ENCODE measurements around the gene LAMB2. TPM values are rescaled to one million over a fixed set of nuclear protein-coding genes. Genes with fewer than 3 reads are reported as not detected.

LAMB2 gene
- total RNA-seq, 1 experiment from 2014 or later: 316 TPM

DNA sequence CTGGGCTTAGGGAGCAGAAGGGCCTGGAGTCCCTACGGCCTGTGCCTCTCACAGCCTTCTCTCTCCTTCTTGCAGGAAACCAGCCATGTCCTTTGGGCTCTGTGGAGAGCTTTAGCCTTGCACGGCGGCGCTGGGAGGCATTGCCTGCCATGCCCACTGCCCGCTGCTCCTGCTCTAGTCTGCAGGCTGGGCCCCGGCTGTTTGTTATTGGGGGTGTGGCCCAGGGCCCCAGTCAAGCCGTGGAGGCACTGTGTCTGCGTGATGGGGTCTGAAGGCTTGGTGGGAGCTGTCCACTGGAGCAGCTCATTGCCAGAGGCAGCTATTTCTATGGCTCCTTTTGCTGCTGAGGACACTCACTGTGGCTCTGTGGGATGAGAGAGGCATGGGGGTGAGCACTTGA lies 42.7 kb upstream of the LAMB2 start:
- no peak for TF ChIP-seq CTCF (IDR thresholded peaks at IDR 0.05; ENCODE audit: unreplicated experiment)
- CTCF ChIA-PET: no interaction called here
- Mint-ChIP-seq H3K9me3 (ENCODE audit: low read depth, unreplicated experiment) (no peaks in the 10 kb centered on the region), H3K4me1 (ENCODE audit: low read depth, unreplicated experiment) (no peaks in the 10 kb centered on the region), H3K36me3 (ENCODE audit: insufficient read depth, unreplicated experiment) (peaks cover 6% of the 10 kb centered on the region), H3K27me3 (ENCODE audit: unreplicated experiment) (peaks cover 18% of the 10 kb centered on the region), H3K4me3 (ENCODE audit: low read depth, unreplicated experiment) (no peak overlapping the region), H3K27ac (ENCODE audit: unreplicated experiment) (no peak overlapping the region)
- no TSS peak for BruUV-seq (replicated peaks)
- DNase-seq: no peak
- intact Hi-C loops (cut with micrococcal nuclease; ENCODE audit: unreplicated experiment): loop anchor here (10.0 kb wide), 1 partner anchor 269 kb away; no protein-coding TSS in a partner anchor

DNA sequence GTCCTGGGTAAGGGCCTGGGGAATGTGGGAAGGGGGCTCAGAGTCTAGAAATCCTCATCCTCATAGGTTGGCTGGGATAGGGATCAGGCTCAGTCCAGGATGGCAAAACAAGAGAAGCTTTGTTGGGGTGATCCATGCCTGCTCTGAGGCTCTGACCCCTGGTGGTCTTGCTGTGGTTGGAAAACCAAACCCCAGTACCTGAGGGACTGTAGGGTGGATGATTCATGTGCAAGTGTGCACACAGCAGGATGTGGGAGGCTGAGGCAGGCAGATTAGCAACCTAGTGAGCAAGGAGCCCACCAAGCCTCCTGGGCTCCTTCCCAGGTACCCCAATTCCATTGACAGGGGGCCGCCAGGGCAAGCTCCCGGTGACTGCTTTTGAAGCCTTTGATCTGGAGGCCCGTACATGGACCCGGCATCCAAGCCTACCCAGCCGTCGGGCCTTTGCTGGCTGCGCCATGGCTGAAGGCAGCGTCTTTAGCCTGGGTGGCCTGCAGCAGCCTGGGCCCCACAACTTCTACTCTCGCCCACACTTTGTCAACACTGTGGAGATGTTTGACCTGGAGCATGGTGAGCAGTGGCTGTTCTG lies 41.6 kb upstream of the LAMB2 start:
- no TSS peak for BruUV-seq (replicated peaks)
- peaks cover 13% of the 10 kb centered on the region for H3K27me3 Mint-ChIP-seq (ENCODE audit: unreplicated experiment)
- CTCF ChIA-PET: no interaction called here
- no peak overlapping the region for H3K4me3 Mint-ChIP-seq (ENCODE audit: low read depth, unreplicated experiment)
- H3K9me3 Mint-ChIP-seq (ENCODE audit: low read depth, unreplicated experiment): no peaks in the 10 kb centered on the region
- H3K36me3 Mint-ChIP-seq (ENCODE audit: insufficient read depth, unreplicated experiment): peaks cover 6% of the 10 kb centered on the region
- DNase-seq: no peak
- intact Hi-C loops (cut with micrococcal nuclease; ENCODE audit: unreplicated experiment): loop anchor here (5.0 to 10.0 kb wide), 2 partner anchors 103 to 270 kb away; partner anchors contain the start of gene C3orf62
- no peaks in the 10 kb centered on the region for H3K4me1 Mint-ChIP-seq (ENCODE audit: low read depth, unreplicated experiment)
- H3K27ac Mint-ChIP-seq (ENCODE audit: unreplicated experiment): no peak overlapping the region
- no peak for TF ChIP-seq CTCF (IDR thresholded peaks at IDR 0.05; ENCODE audit: unreplicated experiment)

DNA sequence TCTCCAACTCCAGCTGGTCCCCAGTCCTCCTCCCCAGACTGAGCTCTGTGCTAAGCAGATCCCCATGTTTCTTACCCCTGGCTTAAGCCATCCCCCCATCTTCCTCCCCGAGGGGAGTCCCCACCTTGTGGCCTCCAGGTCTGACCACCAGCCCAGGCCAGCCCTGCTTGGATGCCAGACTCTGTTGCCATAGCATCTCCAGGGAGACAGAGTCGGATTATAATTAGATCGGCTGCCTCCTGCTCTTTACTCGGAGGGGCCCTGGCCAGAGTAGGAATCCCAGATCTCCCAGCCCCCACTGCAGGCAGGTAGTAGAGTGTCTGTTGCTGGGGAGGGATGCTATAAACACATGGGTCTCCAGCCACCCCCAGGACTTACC lies 40.9 kb upstream of the LAMB2 start:
- H3K27ac Mint-ChIP-seq (ENCODE audit: unreplicated experiment): no peak overlapping the region
- H3K4me3 Mint-ChIP-seq (ENCODE audit: low read depth, unreplicated experiment): no peak overlapping the region
- no peak for TF ChIP-seq CTCF (IDR thresholded peaks at IDR 0.05; ENCODE audit: unreplicated experiment)
- DNase-seq: no peak
- no peaks in the 10 kb centered on the region for H3K4me1 Mint-ChIP-seq (ENCODE audit: low read depth, unreplicated experiment)
- intact Hi-C loops (cut with micrococcal nuclease; ENCODE audit: unreplicated experiment): loop anchor here (5.0 to 10.0 kb wide), 2 partner anchors 104 to 271 kb away; partner anchors contain the start of gene C3orf62
- H3K27me3 Mint-ChIP-seq (ENCODE audit: unreplicated experiment): peaks cover 6% of the 10 kb centered on the region
- CTCF ChIA-PET: no interaction called here
- peaks cover 6% of the 10 kb centered on the region for H3K36me3 Mint-ChIP-seq (ENCODE audit: insufficient read depth, unreplicated experiment)
- no peaks in the 10 kb centered on the region for H3K9me3 Mint-ChIP-seq (ENCODE audit: low read depth, unreplicated experiment)
- no TSS peak for BruUV-seq (replicated peaks)

DNA sequence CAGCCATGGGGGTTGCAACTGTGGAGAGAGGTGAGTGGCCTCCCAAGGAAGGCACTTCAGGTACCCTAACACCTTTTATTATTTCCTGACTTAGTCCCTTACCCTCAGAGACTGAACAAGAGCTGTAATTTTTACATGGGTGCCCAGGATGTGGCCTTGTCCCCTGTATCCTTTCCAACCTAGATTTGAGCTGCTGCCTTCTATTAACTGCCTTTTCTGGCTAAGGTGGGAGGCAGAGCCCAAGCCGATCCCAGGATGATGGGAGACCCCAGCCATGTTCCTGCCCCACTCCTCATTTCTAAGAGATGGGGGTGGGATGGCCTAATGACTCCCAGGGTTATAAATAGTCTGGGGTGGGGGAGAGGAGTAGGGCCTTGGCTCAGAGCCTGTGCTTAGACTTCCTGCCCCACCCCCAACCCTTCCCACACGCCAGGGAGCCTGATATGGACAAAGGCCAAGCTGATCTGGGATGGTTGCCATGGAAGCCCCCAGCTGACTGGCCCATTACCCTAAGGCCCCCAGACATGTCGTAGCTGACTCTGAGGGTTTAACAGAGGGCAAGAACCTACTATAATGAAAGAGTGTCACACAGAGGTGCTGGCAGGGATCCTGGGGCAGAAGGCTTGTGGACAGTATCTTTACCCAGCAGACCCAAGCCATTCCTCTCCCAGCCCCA lies 40.4 kb upstream of the LAMB2 start:
- peaks cover 6% of the 10 kb centered on the region for H3K36me3 Mint-ChIP-seq (ENCODE audit: insufficient read depth, unreplicated experiment)
- H3K4me1 Mint-ChIP-seq (ENCODE audit: low read depth, unreplicated experiment): no peaks in the 10 kb centered on the region
- TF ChIP-seq CTCF (IDR thresholded peaks at IDR 0.05; ENCODE audit: unreplicated experiment): no peak
- intact Hi-C loops (cut with micrococcal nuclease; ENCODE audit: unreplicated experiment): loop anchor here (5.0 to 10.0 kb wide), 2 partner anchors 104 to 272 kb away; partner anchors contain the start of gene C3orf62
- H3K4me3 Mint-ChIP-seq (ENCODE audit: low read depth, unreplicated experiment): no peak overlapping the region
- peaks cover under 1% of the 10 kb centered on the region for H3K27me3 Mint-ChIP-seq (ENCODE audit: unreplicated experiment)
- no peaks in the 10 kb centered on the region for H3K9me3 Mint-ChIP-seq (ENCODE audit: low read depth, unreplicated experiment)
- no TSS peak for BruUV-seq (replicated peaks)
- H3K27ac Mint-ChIP-seq (ENCODE audit: unreplicated experiment): no peak overlapping the region
- DNase-seq: no peak
- CTCF ChIA-PET: no interaction called here
